Thyroid gland (tissue), 4 donors: ENCODE measurements around the gene SYCN. TPM values are rescaled to one million over a fixed set of nuclear protein-coding genes. Genes with fewer than 3 reads are reported as not detected.

Experiments
- DNase-seq, 2 donors: peaks; one replicate each; pipeline ENCODE4 v3.0.0-alpha.2; 2019
- H3K27ac ChIP-seq, 3 donors: fragments of 200-600 bp; sonication (generic); 1 replicate in 2 of 3; 2 replicates in 1 of 3; pipeline ENCODE4 v1.5.1; 2016 to 2019; ENCODE audit warnings: mild to moderate bottlenecking in 1 of 3, moderate library complexity in 1 of 3
- H3K27me3 ChIP-seq: fragments of 200-600 bp; sonication (generic); one replicate; pipeline ENCODE4 v1.5.1; 2019
- H3K36me3 ChIP-seq, 2 donors: fragments of 200-600 bp; sonication (generic); one replicate each; pipeline ENCODE4 v1.5.1; 2016 to 2019
- H3K4me1 ChIP-seq, 2 donors: fragments of 200-600 bp; sonication (generic); one replicate each; pipeline ENCODE4 v1.5.1; 2017 to 2019
- H3K4me3 ChIP-seq, 3 donors: fragments of 200-600 bp; sonication (generic); replicated peaks in 1 of 3; 1 replicate in 2 of 3; 2 replicates in 1 of 3; pipeline ENCODE4 v1.5.1; 2016; ENCODE audit warnings: mild to moderate bottlenecking in 1 of 3
- H3K9me3 ChIP-seq: fragments of 200-600 bp; sonication (generic); one replicate; pipeline ENCODE4 v1.5.1; 2017
- POLR2A ChIP-seq, 2 donors: fragments of 450-650 bp; IDR thresholded peaks; one replicate each; pipeline ENCODE4 v1.6.1; 2017; ENCODE audit warnings: antibody characterized with exemption in 2 of 2, mild to moderate bottlenecking in 2 of 2, moderate library complexity in 1 of 2
- WGBS, 2 donors: methylation state at CpG; one replicate each; pipeline ENCODE4 v1.1.5; 2017; 5-methylcytosine and 5-hydroxymethylcytosine counted together
- intact Hi-C: fragments of 100-400 bp; cut with DNase I; formaldehyde crosslinking; loops from one replicate; pipeline ENCODE4 v1.15.1; 2023
- total RNA-seq, 4 donors: library from RNA; depleted of rRNA; stranded (reverse); fragments of >200 nt; gene quantifications; one replicate each; pipeline ENCODE4 v1.2.3, GENCODE V29; 2016
- TF ChIP-seq, protein P1 (sequence below), 6 experiments: fragments of 200-600 bp in 3 of 6; fragments of 450-650 bp in 3 of 6; sonication (generic) in 3 of 6; IDR thresholded peaks; one replicate each; pipeline ENCODE4 v1.5.1; 2016 to 2019; ENCODE audit warnings: antibody characterized with exemption in 6 of 6, mild to moderate bottlenecking in 2 of 6, inconsistent platforms in 1 of 6, moderate library complexity in 1 of 6

Gene SYCN
- total RNA-seq, 4 donors from 2014 or later: not detected

DNA sequence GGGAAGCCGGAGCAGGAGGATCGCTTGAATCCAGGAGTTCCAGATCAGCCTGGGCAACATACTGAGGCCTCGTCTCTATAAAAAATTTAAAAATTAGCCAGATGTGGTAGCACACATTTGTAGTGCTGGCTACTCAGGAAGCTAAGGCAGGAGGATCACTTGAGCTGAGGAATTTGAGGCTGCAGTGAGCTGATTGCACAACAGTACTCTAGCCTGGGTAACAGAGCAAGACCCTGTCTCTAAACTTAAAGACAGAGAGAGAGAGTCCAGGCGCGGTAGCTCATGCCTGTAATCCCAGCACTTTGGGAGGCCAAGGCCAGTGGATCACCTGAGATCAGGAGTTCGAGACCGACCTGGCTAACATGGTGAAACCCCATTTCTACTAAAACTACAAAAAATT, 36.4 kb upstream of the SYCN start:
- Histone ChIP-seq H3K4me1 (no peaks in the 10 kb centered on the region), H3K27me3 (no peaks in the 10 kb centered on the region), H3K36me3 (no peaks in the 10 kb centered on the region), H3K9me3 (no peaks in the 10 kb centered on the region), H3K4me3 (no peak overlapping the region), H3K27ac (no peak overlapping the region)
- TF ChIP-seq, protein P1, sequence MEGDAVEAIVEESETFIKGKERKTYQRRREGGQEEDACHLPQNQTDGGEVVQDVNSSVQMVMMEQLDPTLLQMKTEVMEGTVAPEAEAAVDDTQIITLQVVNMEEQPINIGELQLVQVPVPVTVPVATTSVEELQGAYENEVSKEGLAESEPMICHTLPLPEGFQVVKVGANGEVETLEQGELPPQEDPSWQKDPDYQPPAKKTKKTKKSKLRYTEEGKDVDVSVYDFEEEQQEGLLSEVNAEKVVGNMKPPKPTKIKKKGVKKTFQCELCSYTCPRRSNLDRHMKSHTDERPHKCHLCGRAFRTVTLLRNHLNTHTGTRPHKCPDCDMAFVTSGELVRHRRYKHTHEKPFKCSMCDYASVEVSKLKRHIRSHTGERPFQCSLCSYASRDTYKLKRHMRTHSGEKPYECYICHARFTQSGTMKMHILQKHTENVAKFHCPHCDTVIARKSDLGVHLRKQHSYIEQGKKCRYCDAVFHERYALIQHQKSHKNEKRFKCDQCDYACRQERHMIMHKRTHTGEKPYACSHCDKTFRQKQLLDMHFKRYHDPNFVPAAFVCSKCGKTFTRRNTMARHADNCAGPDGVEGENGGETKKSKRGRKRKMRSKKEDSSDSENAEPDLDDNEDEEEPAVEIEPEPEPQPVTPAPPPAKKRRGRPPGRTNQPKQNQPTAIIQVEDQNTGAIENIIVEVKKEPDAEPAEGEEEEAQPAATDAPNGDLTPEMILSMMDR (IDR thresholded peaks at IDR 0.05): no peak
- no peak for TF ChIP-seq POLR2A (IDR thresholded peaks at IDR 0.05)
- intact Hi-C loops: no loop called here
- no peak for DNase-seq
- 83 to 92% methylated on average over 5 to 7 of the region's 7 CpGs for WGBS, 2 donors

GRCh38 chr19:39238944-39239343, 34.9 kb upstream of the SYCN start:
- Histone ChIP-seq H3K36me3 (no peaks in the 10 kb centered on the region), H3K4me3 (no peak overlapping the region), H3K9me3 (no peaks in the 10 kb centered on the region), H3K4me1 (no peaks in the 10 kb centered on the region), H3K27me3 (no peaks in the 10 kb centered on the region), H3K27ac (no peak overlapping the region)
- WGBS, 2 donors: 84 to 89% methylated on average over 6 of the region's 6 CpGs
- no peak for TF ChIP-seq POLR2A (IDR thresholded peaks at IDR 0.05)
- TF ChIP-seq, protein P1 (IDR thresholded peaks at IDR 0.05): no peak
- intact Hi-C loops: no loop called here
- no peak for DNase-seq

DNA sequence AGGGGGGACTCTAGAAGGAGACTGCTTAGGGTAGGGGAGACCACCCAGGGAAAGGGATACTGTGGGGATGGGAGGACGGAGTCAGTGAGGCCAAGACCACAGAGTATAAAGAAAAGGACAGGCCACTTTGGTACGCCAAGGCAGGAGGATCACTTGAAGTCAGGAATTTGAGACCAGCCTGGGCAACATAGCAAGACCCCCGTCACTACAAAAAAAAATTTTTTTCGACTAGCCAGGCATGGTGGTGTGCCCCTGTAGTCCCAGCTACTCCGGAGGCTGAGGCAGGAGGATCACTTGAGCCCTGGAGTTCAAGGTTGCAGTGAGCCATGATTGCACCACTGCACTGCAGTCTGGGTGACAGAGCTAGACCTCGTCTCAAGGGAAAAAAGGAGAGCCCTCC, 34.1 kb upstream of the SYCN start:
- Histone ChIP-seq H3K9me3 (no peaks in the 10 kb centered on the region), H3K27ac (no peak overlapping the region), H3K36me3 (no peaks in the 10 kb centered on the region), H3K4me1 (no peaks in the 10 kb centered on the region), H3K4me3 (no peak overlapping the region), H3K27me3 (no peaks in the 10 kb centered on the region)
- DNase-seq: no peak
- 79 to 88% methylated on average over 6 of the region's 6 CpGs for WGBS, 2 donors
- intact Hi-C loops: no loop called here
- TF ChIP-seq POLR2A (IDR thresholded peaks at IDR 0.05): no peak
- TF ChIP-seq, protein P1 (IDR thresholded peaks at IDR 0.05): no peak

GRCh38 chr19:39237200-39238184, 33.4 kb upstream of the SYCN start:
- intact Hi-C loops: no loop called here

More at GRCh38 chr19:39237200-39238184, 33.4 kb upstream of the SYCN start:
- H3K4me1 ChIP-seq: no peaks in the 10 kb centered on the region
- no peak overlapping the region for H3K4me3 ChIP-seq
- no peaks in the 10 kb centered on the region for H3K9me3 ChIP-seq
- 44 to 53% methylated on average over 18 to 22 of the region's 22 CpGs for WGBS, 2 donors
- H3K27me3 ChIP-seq: no peaks in the 10 kb centered on the region
- no peak for TF ChIP-seq POLR2A (IDR thresholded peaks at IDR 0.05)
- TF ChIP-seq, protein P1 (IDR thresholded peaks at IDR 0.05): no peak
- no peaks in the 10 kb centered on the region for H3K36me3 ChIP-seq
- H3K27ac ChIP-seq: no peak overlapping the region
- DNase-seq: peak; percentile 50 to 65
